Progenitor cell of endocrine pancreas (in vitro differentiated cells): Measurements from ENCODE around the gene CNGA4. TPM values are rescaled to one million over a fixed set of nuclear protein-coding genes. Genes with fewer than 3 reads are reported as not detected.

Source experiments
- total RNA-seq: library from RNA; stranded (reverse); gene quantifications from 2 replicates; pipeline ENCODE4 v1.2.1, GENCODE V29; 2021

The CNGA4 gene
- total RNA-seq, 1 donor from 2014 or later = 2.1 TPM

Other genes with a start within 250 kb of the CNGA4 start
- gene OR56A4, start 232.1 kb upstream of the CNGA4 start, total RNA-seq = 0.07 and 0.13 TPM in 2 replicates
- gene OR56A1, start 208.3 kb upstream of the CNGA4 start, total RNA-seq = 0.09 TPM in 1 of 2 replicates, not detected in the other
- not detected in 2 replicates for gene OR56B4, start 131.4 kb upstream of the CNGA4 start, total RNA-seq
- not detected in 2 replicates for gene OR52B2, start 68.8 kb upstream of the CNGA4 start, total RNA-seq
- gene OR52W1, start 39.9 kb upstream of the CNGA4 start, total RNA-seq = not detected in 2 replicates
- not detected in 2 replicates for gene C11orf42, start 33.5 kb upstream of the CNGA4 start, total RNA-seq
- gene FHIP1B, start 4.5 kb upstream of the CNGA4 start, total RNA-seq = 58.4 and 63.0 TPM in 2 replicates
- 7.4 and 7.5 TPM in 2 replicates for gene CCKBR, start 20.7 kb downstream of the CNGA4 start, total RNA-seq
- 6.7 and 7.1 TPM in 2 replicates for gene CAVIN3, start 81.4 kb downstream of the CNGA4 start, total RNA-seq
- 25.5 and 27.8 TPM in 2 replicates for gene SMPD1, start 151.4 kb downstream of the CNGA4 start, total RNA-seq
- 64.2 and 71.4 TPM in 2 replicates for gene APBB1, start 180.0 kb downstream of the CNGA4 start, total RNA-seq
- gene HPX, start 201.9 kb downstream of the CNGA4 start, total RNA-seq = 2.5 and 6.1 TPM in 2 replicates
- gene TRIM3, start 234.9 kb downstream of the CNGA4 start, total RNA-seq = 18.5 and 22.6 TPM in 2 replicates
- 77.0 and 78.1 TPM in 2 replicates for gene ARFIP2, start 242.2 kb downstream of the CNGA4 start, total RNA-seq
- gene TIMM10B, start 242.4 kb downstream of the CNGA4 start, total RNA-seq = 34.2 and 37.5 TPM in 2 replicates